Measurements from ENCODE around the gene HSPB7. TPM values are rescaled to one million over a fixed set of nuclear protein-coding genes. Genes with fewer than 3 reads are reported as not detected.

The HSPB7 gene
- total and polyA plus RNA-seq, 2 of the 8 experiments (the other 6 are each of a cell fraction or from before 2014, with no cell fraction given), result not detected

DNA sequence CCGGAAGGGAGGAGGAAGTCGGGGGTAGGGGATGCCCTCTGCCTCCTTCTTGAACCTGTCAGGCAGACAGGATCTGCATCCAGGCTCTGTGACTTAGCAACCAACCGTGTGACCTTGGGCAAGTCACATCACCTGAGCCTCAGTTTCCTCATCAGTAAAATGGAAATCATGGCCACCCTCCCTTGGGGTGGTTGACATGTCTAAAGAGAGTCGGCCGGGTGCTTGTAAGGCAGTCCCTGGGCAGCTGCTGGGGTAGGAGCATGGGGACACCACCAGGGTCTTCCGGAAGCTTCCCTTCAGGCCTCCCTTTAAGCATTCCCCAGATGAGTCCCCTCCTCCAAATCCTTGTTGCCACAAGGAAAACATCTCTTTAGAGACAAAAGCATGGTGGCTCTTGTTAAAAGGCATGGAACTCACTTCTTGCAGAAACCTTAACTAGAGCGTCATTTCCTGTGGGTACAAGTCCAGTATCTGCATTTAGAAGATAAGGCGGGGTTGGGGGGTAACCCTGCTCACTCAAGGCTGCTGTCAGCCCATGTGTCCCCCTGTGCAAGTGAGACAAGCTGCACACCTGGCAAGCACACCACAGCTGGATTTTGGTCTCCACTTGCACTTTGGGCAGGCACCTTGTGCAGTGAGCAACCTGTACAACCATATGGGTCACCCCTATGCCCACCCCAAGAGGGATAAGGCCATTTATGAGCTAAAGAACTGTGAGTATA lies 36.1 kb upstream of the HSPB7 start:
- H4K8ac ChIP-seq (ENCODE audit: extremely low read depth, insufficient read depth, low read length), result no peak overlapping the region
- H3K79me1 ChIP-seq (ENCODE audit: low read depth, low read length), result no peaks in the 10 kb centered on the region
- no peaks in the 10 kb centered on the region for H3K27me3 ChIP-seq (replicated peaks in 1 of 4; ENCODE audit: control insufficient read depth in 3 of 4, extremely low read depth in 1 of 4, insufficient read depth in 3 of 4, low read length in 3 of 4)
- POLR2A ChIA-PET (ENCODE audit: partially characterized antibody), result interaction anchor here (1.1 to 2.3 kb wide), 2 partner anchors 19 to 59 kb away, joined by 3 to 5 read pairs; no protein-coding TSS in a partner anchor
- H3K4me2 ChIP-seq (ENCODE audit: insufficient read depth in 1 of 2, low read depth in 2 of 2, low read length in 2 of 2), result no peak overlapping the region
- WGBS, 2 experiments (ENCODE audit: extremely low coverage in 1 of 2, insufficient coverage in 1 of 2, insufficient read length in 1 of 2, insufficient replicate concordance in 2 of 2, low coverage in 1 of 2, low lambda C conversion rate in 2 of 2, missing lambda C conversion rate in 1 of 2), result 65% methylated on average over 4 of the region's 8 CpGs; no CpG with 5 or more reads in 1 of the 2 experiments
- H3K4me1 ChIP-seq (replicated peaks in 1 of 4; ENCODE audit: control insufficient read depth in 3 of 4, insufficient read depth in 4 of 4, low read length in 3 of 4), result peaks cover 0 to 20% (median 8%) of the 10 kb centered on the region in 4 experiments; a peak in 6 of 7 replicates
- CTCF ChIA-PET (ENCODE audit: partially characterized antibody), result interaction anchor here (1.0 to 5.5 kb wide), 13 partner anchors 10 to 254 kb away, joined by 3 to 34 read pairs (median 5); partner anchors contain the start of genes CLCNKB, HSPB7 and SRARP
- H2BK20ac ChIP-seq (ENCODE audit: low read length), result no peak overlapping the region
- H3K79me2 ChIP-seq (ENCODE audit: control insufficient read depth in 1 of 2, insufficient read depth in 2 of 2, low read length in 2 of 2), result no peaks in the 10 kb centered on the region
- no peak overlapping the region for H2AK5ac ChIP-seq (ENCODE audit: low read depth, low read length)
- H2BK5ac ChIP-seq (ENCODE audit: low read depth, low read length), result no peak overlapping the region
- no peak overlapping the region for H3K27ac ChIP-seq (ENCODE audit: low read depth, low read length)
- no peak overlapping the region for H3K4ac ChIP-seq (replicated peaks; ENCODE audit: insufficient read length, low read depth, low read length)
- no peak overlapping the region for H2BK15ac ChIP-seq (ENCODE audit: low read length)
- H2BK120ac ChIP-seq (replicated peaks; ENCODE audit: low read depth, low read length), result no peak overlapping the region
- no peak for FAIRE-seq
- no peak overlapping the region for H3K14ac ChIP-seq (ENCODE audit: insufficient read length)
- H3K23me2 ChIP-seq (ENCODE audit: low read depth, low read length), result no peaks in the 10 kb centered on the region
- no peak overlapping the region for H4K5ac ChIP-seq (ENCODE audit: insufficient read length, low read depth, low read length)
- H3K9me3 ChIP-seq (ENCODE audit: insufficient read depth in 2 of 2, low read depth in 1 of 2, low read length in 1 of 2), result no peaks in the 10 kb centered on the region
- H2AFZ ChIP-seq (ENCODE audit: low read length), result no peak overlapping the region
- no peak overlapping the region for H3K23ac ChIP-seq (ENCODE audit: insufficient read length)
- no peak for DNase-seq (ENCODE audit: low read depth in 1 of 2, low spot score in 2 of 2)
- no peak overlapping the region for H3K9ac ChIP-seq (replicated peaks in 1 of 4; ENCODE audit: extremely low read depth in 1 of 4, low read depth in 3 of 4, low read length in 3 of 4)
- H3K18ac ChIP-seq (ENCODE audit: extremely low read depth, low read length), result no peak overlapping the region
- no peak overlapping the region for H2BK12ac ChIP-seq (ENCODE audit: low read depth, low read length)
- H3K4me3 ChIP-seq (ENCODE audit: extremely low read depth in 1 of 4, insufficient read depth in 2 of 4, low read depth in 3 of 4, low read length in 4 of 4), result no peak overlapping the region
- H3K56ac ChIP-seq (replicated peaks; ENCODE audit: insufficient read length, low read depth, low read length), result no peak overlapping the region
- H4K91ac ChIP-seq (replicated peaks; ENCODE audit: insufficient read length, low read length), result no peak overlapping the region
- H4K20me1 ChIP-seq (replicated peaks in 1 of 2; ENCODE audit: control insufficient read depth in 1 of 2, insufficient read depth in 2 of 2, low read length in 2 of 2), result no peaks in the 10 kb centered on the region
- H3K36me3 ChIP-seq (ENCODE audit: control insufficient read depth in 2 of 4, insufficient read depth in 4 of 4, low read length in 3 of 4), result no peaks in the 10 kb centered on the region
- no peak for TF ChIP-seq SP4 (IDR thresholded peaks at IDR 0.05; ENCODE audit: low read length)
- TF ChIP-seq SIN3A (conservative IDR thresholded peaks at IDR 0.05 in 1 of 2, IDR thresholded peaks at IDR 0.05 in 1 of 2; ENCODE audit: low read depth in 1 of 2, low read length in 2 of 2), result no peak
- no peak for TF ChIP-seq EZH2 (IDR thresholded peaks at IDR 0.05; ENCODE audit: low read depth, low read length, severe bottlenecking)
